GM18508 (cell line): ENCODE data around the gene THAP6.

ENCODE experiments used
- ATAC-seq: cut with Tn5 transposase; IDR thresholded peaks from one replicate; pipeline ENCODE4 v1.9.1; 2021; ENCODE audit warnings: moderate number of reproducible peaks; ENCODE audit not compliant: insufficient read depth, unreplicated experiment

The THAP6 gene

GRCh38 chr4:75565481-75565880 lies 51.2 kb downstream of the THAP6 start:
- no peak for ATAC-seq

GRCh38 chr4:75566911-75567310 lies 52.6 kb downstream of the THAP6 start:
- ATAC-seq: no peak

GRCh38 chr4:75567725-75568124 lies 53.5 kb downstream of the THAP6 start:
- ATAC-seq: no peak
